Fibroblast of villous mesenchyme (primary cell): ENCODE data around the gene HASPIN. TPM values are rescaled to one million over a fixed set of nuclear protein-coding genes. Genes with fewer than 3 reads are reported as not detected.

ENCODE experiments used
- DNase-seq: peaks from one replicate; pipeline ENCODE4 v3.0.0-alpha.2; 2010; ENCODE audit warnings: low read depth
- H3K4me3 ChIP-seq: 2 replicates; pipeline ENCODE4 v1.5.1; 2011; ENCODE audit warnings: low read depth, mild to moderate bottlenecking, low read length
- CTCF ChIP-seq: IDR thresholded peaks from 2 replicates; pipeline ENCODE4 v1.5.1; 2012; ENCODE audit warnings: low read depth, mild to moderate bottlenecking, low read length; ENCODE audit not compliant: insufficient read depth
- total RNA-seq: library from RNA; depleted of rRNA; stranded (reverse); fragments of >200 nt; gene quantifications from 2 replicates; pipeline ENCODE4 v1.2.3, GENCODE V29; 2012

Gene HASPIN
- total RNA-seq, 1 donor = 6.9 TPM

GRCh38 chr17:3755335-3756030 lies 31.8 kb downstream of the HASPIN start:
- no peak for DNase-seq
- no peak overlapping the region for H3K4me3 ChIP-seq
- no peak for TF ChIP-seq CTCF

- no peak overlapping the region for H3K4me3 ChIP-seq
- no peak for DNase-seq
- TF ChIP-seq CTCF = no peak
These were observed 36.0 kb downstream of the HASPIN start for GRCh38 chr17:3759597-3760216.

GRCh38 chr17:3761036-3761917 lies 37.6 kb downstream of the HASPIN start:
- no peak for TF ChIP-seq CTCF
- DNase-seq = no peak
- H3K4me3 ChIP-seq = no peak overlapping the region

GRCh38 chr17:3761918-3762380 lies 38.2 kb downstream of the HASPIN start:
- no peak overlapping the region for H3K4me3 ChIP-seq
- no peak for DNase-seq
- no peak for TF ChIP-seq CTCF

- TF ChIP-seq CTCF = no peak
- no peak overlapping the region for H3K4me3 ChIP-seq
- no peak for DNase-seq
These were observed 39.4 kb downstream of the HASPIN start for GRCh38 chr17:3762922-3763776.

GRCh38 chr17:3763777-3764170 lies 40.1 kb downstream of the HASPIN start:
- H3K4me3 ChIP-seq = no peak overlapping the region
- DNase-seq = no peak

More at GRCh38 chr17:3763777-3764170, 40.1 kb downstream of the HASPIN start:
- TF ChIP-seq CTCF = no peak
